GM18861 (cell line): ENCODE measurements around the gene RAB19.
"Not testable (repeated sequence)": the region's sequence is repeated elsewhere in the genome, so short reads cannot be mapped to it uniquely, and the experiment has no call there.

Experiments used
- ATAC-seq: cut with Tn5 transposase; IDR thresholded peaks from one replicate; pipeline ENCODE4 v1.9.1; 2021; ENCODE audit not compliant: unreplicated experiment

RAB19 gene

DNA sequence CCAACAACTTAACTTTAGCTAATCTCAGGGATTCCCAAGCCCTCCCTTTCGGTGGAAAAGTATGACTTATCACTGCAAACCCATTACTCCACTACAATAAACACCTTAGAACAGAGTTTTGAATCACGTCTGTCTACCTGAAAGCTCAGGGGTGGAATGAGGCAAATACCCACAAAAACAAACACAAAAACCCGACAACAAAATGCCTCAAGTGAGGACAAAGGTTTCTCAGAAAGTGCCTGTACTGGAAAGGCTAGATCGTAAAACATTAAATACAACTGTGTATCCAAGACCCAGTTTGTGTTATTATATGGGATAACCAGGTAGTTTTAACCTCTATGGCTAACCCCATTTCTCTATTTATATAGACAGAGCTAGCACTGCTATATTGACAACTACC, 49.4 kb downstream of the RAB19 start:
- ATAC-seq = no peak

DNA sequence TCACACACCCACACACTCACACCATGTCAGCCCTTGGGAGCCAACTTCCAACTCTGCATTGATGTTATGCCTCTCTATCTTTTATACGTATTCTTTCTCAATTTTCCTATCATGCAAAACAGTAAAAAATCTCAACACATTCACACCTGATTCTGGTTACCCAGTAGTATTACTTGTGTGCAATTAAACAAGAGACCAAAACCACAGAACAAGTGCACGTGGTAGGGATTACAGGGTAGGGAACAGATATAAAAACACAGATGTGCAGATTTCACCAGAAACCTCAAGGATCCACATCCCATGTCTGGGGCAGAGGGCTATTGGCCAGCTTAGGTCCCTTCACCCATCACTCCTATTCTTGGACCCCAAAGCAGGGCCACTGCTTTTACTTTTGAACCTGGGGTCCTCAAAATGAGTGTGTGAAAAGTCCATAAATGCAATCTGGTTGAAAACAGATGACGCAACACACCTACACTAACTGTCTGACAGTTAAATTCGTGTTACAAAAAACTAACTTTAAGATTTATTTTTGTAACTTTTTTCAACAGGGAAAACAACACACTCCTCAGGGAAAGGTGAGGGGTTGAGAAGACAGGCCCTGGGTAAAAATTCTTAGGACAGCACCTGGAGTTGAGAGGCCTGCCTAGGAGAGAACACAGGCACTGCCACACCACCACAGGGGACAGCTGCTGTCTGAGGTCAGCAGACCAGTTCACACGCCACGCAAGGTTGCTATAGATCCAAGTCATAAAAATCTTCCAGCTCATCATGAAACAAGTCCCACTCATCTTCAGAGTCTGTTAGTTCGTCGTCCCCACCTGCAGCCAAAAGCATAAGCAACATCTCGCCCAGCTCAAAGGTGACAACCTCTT, 50.2 kb downstream of the RAB19 start:
- not testable (repeated sequence) for ATAC-seq

DNA sequence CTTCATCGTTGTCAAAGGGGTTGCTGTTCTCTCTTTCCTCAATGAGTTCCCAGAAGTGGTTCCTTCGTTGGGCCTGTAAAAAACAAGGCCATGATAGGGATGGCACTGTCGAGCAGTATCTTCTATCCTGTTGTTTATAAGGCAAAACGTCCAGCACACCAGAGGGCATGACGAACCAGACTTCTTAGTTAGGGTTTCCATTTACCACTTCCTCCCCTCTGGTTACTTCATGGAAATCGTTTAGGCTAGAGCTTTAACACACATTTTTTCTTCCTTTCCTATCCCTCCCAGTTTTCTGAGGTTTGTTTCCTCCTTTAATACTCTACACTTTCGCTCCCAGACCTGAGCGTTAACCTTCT, 50.8 kb downstream of the RAB19 start:
- ATAC-seq = no peak

DNA sequence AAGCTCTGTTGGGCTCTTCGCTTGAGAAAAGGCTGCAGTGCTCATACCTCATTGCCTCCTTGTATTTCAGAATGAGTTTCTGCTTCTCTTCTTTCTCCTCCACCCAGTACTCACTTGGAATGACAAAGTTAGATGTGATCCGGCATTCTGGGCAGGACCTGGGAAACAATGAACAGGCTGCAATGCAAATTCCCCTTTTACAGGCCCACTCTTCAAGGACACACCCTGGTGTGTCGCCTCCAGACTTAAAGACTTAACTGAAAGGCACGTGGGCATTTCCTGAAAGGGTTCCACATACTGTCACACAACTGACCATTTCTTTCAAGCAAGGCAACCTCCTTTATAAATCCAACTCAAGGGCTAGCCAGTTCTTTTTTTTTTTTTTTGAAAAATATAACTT, 51.9 kb downstream of the RAB19 start:
- ATAC-seq = no peak

- ATAC-seq = no peak
Observed at GRCh38 chr7:140456551-140457051, 52.7 kb downstream of the RAB19 start.

GRCh38 chr7:140458201-140458600, 54.3 kb downstream of the RAB19 start:
- no peak for ATAC-seq

DNA sequence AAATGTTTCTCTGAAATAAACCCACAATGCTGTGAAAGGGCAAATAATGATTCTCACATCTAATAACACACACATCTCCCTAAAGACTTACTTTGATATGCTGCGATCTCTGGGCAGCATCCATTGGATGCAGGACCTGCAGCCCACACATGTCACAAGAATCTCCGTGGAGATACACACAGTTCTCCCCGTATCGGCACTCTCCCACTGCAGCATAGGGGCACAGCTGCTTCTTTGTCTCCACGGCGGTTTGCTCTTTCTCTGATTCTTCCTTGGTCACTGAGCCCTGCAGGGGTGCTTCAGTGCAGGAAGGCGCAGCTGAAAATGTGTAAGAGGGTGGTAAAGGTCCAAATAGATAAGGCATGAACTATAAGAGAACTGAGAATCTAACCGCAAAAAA, 55.1 kb downstream of the RAB19 start:
- ATAC-seq = no peak

DNA sequence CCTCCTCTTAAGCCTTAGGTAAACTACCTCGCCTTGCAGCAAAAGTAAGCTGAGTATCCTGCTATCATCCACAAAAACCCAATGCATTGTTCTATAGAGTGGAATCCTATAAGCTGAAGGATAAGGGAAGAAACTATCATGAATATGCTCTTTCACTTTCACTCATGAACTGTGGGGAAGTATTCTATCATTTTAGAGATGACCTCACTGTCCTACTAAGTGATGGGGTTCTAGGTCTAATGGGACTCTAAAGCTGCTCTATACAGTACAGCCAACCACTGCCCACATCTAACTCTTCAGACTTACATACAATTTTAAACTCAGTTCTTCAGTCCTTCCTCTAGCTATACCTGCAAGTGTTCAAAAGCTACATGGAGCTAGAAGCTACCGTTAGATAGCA, 59.3 kb downstream of the RAB19 start:
- ATAC-seq = no peak

DNA sequence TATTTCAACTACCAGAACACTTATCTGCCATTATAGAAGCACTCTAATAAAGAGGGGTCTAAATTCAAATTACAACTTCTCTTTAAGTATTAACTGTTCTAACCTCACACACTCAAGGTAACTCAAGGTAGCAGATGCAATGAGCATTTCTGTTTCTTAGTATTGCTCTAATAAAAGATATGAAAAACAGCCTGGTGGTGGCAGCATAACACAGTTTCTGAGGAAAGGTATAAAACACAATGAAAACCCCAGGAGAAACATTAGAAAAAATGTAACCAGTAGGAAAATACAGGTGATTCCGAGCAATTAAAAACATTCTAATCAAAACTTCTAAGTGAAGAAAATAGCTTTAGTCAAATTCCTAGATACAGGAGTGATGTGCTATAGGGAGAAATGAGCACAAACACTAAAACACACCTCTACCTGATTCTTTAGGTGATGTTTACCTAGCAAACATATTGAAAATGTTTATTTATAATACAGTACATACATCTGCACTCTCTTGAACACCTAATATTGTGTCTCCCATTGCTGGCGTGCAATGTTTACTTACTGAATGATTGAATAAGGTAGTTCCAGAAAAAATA, 72.0 kb downstream of the RAB19 start:
- ATAC-seq = no peak

DNA sequence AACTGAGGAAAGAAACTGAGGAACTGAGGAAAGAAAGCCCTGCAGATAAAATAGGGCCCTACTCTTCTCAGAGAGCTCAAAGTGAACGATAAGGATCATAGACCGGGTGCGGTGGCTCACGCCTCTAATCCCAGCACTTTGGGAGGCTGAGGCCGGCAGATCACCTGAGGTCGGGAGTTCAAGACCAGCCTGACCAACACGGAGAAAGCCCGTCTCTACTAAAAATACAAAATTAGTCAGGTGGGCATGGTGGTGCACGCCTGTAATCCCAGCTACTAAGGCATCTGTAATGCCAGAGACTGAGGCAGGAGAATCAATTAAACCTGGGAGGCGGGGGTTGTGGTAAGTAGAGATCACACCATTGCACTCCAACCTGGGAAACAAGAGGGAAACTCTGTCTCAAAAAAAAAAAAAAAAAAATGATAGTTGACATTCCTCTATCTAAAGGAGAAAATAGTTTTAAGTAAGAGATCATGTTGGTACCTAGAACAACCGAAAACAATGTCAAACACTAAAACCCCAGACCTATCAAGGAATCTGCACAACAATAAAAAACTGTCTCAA, 72.9 kb downstream of the RAB19 start:
- no peak for ATAC-seq
